ENCODE data around the gene OTOP2. TPM values are rescaled to one million over a fixed set of nuclear protein-coding genes. Genes with fewer than 3 reads are reported as not detected.

Gene OTOP2
- total and polyA plus RNA-seq, 9 of the 15 experiments (the other 6 are each of a cell fraction or from before 2014, with no cell fraction given), result 0.04 to 0.36 (median 0.14) TPM; not detected in 1

GRCh38 chr17:74981979-74982662, 58.0 kb downstream of the OTOP2 start (continued):
- TF ChIP-seq ZNF41 (CRISPR knock-in tag; conservative IDR thresholded peaks at IDR 0.05), result no peak
- no peak for TF ChIP-seq PATZ1 (CRISPR knock-in tag; IDR thresholded peaks at IDR 0.05; ENCODE audit: borderline replicate concordance)
- no peak for TF ChIP-seq NCOA6 (IDR thresholded peaks at IDR 0.05)
- TF ChIP-seq HDGF (IDR thresholded peaks at IDR 0.05), result no peak
- TF ChIP-seq CHD2 (IDR thresholded peaks at IDR 0.05; ENCODE audit: low read depth, low read length), result peak; percentile 39; the same call in 1 of the 2 replicates
- TF ChIP-seq ZNF124 (CRISPR knock-in tag; IDR thresholded peaks at IDR 0.05), result no peak
- TF ChIP-seq ZNF699 (CRISPR knock-in tag; IDR thresholded peaks at IDR 0.05; ENCODE audit: insufficient replicate concordance), result no peak
- TF ChIP-seq GABPA (tag; conservative IDR thresholded peaks at IDR 0.05; ENCODE audit: low read depth), result peak; percentile 91
- TF ChIP-seq KDM1A (IDR thresholded peaks at IDR 0.05), result peak in 1 of 2 experiments; percentile 95
- TF ChIP-seq LARP7 (IDR thresholded peaks at IDR 0.05), result no peak
- no peak for TF ChIP-seq DIDO1 (tag; IDR thresholded peaks at IDR 0.05; ENCODE audit: low read depth)
- no peak for TF ChIP-seq MAFF (IDR thresholded peaks at IDR 0.05; ENCODE audit: low read length)
- TF ChIP-seq YY1 (IDR thresholded peaks at IDR 0.05; ENCODE audit: borderline replicate concordance in 1 of 3, control insufficient read depth in 1 of 3, extremely low read depth in 1 of 3, insufficient read depth in 3 of 3, insufficient read length in 1 of 3, insufficient replicate concordance in 2 of 3, low read depth in 1 of 3, low read length in 2 of 3), result peak in 2 of 3 experiments; percentile 43 to 62
- TF ChIP-seq NFIC (IDR thresholded peaks at IDR 0.05), result peak; percentile 27
- no peak for TF ChIP-seq USF2 (CRISPR knock-in tag; IDR thresholded peaks at IDR 0.05)
- no peak for TF ChIP-seq CREB5 (CRISPR knock-in tag; IDR thresholded peaks at IDR 0.05)
- no peak for TF ChIP-seq ILF3 (IDR thresholded peaks at IDR 0.05; ENCODE audit: borderline replicate concordance)
- peak; percentile 46 for TF ChIP-seq GMEB1 (CRISPR knock-in tag; IDR thresholded peaks at IDR 0.05)
- peak; percentile 63; the same call in 1 of the 2 replicates for TF ChIP-seq KLF6 (CRISPR knock-in tag; IDR thresholded peaks at IDR 0.05; ENCODE audit: borderline replicate concordance)
- no peak for TF ChIP-seq GTF2B (IDR thresholded peaks at IDR 0.05; ENCODE audit: extremely low read depth, insufficient read length)
- peak; percentile 79 for TF ChIP-seq CREM (IDR thresholded peaks at IDR 0.05; ENCODE audit: low read depth)
- no peak for TF ChIP-seq SRSF7 (optimal IDR thresholded peaks at IDR 0.05; ENCODE audit: low read depth, low read length)
